Measurements from ENCODE around the gene STK38. TPM values are rescaled to one million over a fixed set of nuclear protein-coding genes. Genes with fewer than 3 reads are reported as not detected.

Gene STK38
- total and polyA plus RNA-seq, 2 of the 8 experiments (the other 6 are each of a cell fraction or from before 2014, with no cell fraction given): 8.1 to 19.8 TPM

DNA sequence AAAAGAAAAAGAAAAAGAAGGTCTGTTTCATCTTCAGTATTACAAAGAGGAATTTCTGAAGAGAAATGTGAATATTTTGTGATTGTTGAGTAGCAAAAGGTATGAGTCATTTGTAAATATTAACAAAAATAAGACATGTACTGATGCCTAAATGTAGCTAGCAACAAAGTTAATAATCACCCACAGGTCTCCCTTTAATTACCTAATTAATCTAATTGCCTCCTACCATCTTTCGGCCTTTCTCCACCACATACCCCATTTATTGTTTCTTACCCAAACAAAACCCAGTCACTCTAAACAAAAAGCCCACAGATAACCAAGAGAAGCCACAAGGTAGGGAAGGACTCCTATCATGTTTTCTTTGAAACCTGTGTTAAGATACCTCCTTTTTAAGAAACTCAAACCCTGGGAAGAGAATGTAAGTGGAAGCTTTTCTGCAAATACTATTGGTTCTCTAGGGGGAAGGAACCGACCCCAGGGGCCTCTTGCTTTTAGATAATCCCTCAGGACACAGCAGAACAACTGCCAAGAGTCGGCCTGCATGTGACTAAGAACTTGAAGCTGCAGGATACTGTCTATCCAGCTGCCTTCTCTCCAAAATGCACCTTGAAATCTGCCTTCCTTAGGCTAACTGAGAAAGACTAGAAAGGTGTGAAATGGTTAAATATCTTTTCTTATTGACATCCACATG lies 16.1 kb upstream of the STK38 start:
- Histone ChIP-seq H3K9me3 (ENCODE audit: insufficient read depth in 2 of 2, low read depth in 1 of 2, low read length in 1 of 2) (no peaks in the 10 kb centered on the region), H3K27ac (ENCODE audit: low read depth, low read length) (no peak overlapping the region), H3K4me2 (ENCODE audit: insufficient read depth in 1 of 2, low read depth in 2 of 2, low read length in 2 of 2) (no peak overlapping the region), H2BK12ac (ENCODE audit: low read depth, low read length) (no peak overlapping the region), H2AFZ (ENCODE audit: low read length) (no peak overlapping the region), H3K23me2 (ENCODE audit: low read depth, low read length) (no peaks in the 10 kb centered on the region), H3K27me3 (replicated peaks in 1 of 4; ENCODE audit: control insufficient read depth in 3 of 4, extremely low read depth in 1 of 4, insufficient read depth in 3 of 4, low read length in 3 of 4) (no peaks in the 10 kb centered on the region), H2AK5ac (ENCODE audit: low read depth, low read length) (no peak overlapping the region), H4K8ac (ENCODE audit: extremely low read depth, insufficient read depth, low read length) (no peak overlapping the region), H3K56ac (replicated peaks; ENCODE audit: insufficient read length, low read depth, low read length) (no peak overlapping the region), H3K18ac (ENCODE audit: extremely low read depth, low read length) (no peak overlapping the region), H3K14ac (ENCODE audit: insufficient read length) (no peak overlapping the region), H2BK120ac (replicated peaks; ENCODE audit: low read depth, low read length) (no peak overlapping the region), H2BK5ac (ENCODE audit: low read depth, low read length) (no peak overlapping the region), H2BK20ac (ENCODE audit: low read length) (no peak overlapping the region), H2BK15ac (ENCODE audit: low read length) (no peak overlapping the region), H4K91ac (replicated peaks; ENCODE audit: insufficient read length, low read length) (no peak overlapping the region), H3K4me1 (replicated peaks in 1 of 4; ENCODE audit: control insufficient read depth in 3 of 4, insufficient read depth in 4 of 4, low read length in 3 of 4) (peaks cover 0 to 3% (median 0%) of the 10 kb centered on the region in 4 experiments; a peak in 1 of 7 replicates), H4K5ac (ENCODE audit: insufficient read length, low read depth, low read length) (no peak overlapping the region), H3K23ac (ENCODE audit: insufficient read length) (no peak overlapping the region), H3K79me2 (ENCODE audit: control insufficient read depth in 1 of 2, insufficient read depth in 2 of 2, low read length in 2 of 2) (no peaks in the 10 kb centered on the region), H3K36me3 (ENCODE audit: control insufficient read depth in 2 of 4, insufficient read depth in 4 of 4, low read length in 3 of 4) (no peaks in the 10 kb centered on the region), H3K4me3 (ENCODE audit: extremely low read depth in 1 of 4, insufficient read depth in 2 of 4, low read depth in 3 of 4, low read length in 4 of 4) (no peak overlapping the region), H3K4ac (replicated peaks; ENCODE audit: insufficient read length, low read depth, low read length) (no peak overlapping the region), H3K79me1 (ENCODE audit: low read depth, low read length) (no peaks in the 10 kb centered on the region), H3K9ac (replicated peaks in 1 of 4; ENCODE audit: extremely low read depth in 1 of 4, low read depth in 3 of 4, low read length in 3 of 4) (no peak overlapping the region), H4K20me1 (replicated peaks in 1 of 2; ENCODE audit: control insufficient read depth in 1 of 2, insufficient read depth in 2 of 2, low read length in 2 of 2) (no peaks in the 10 kb centered on the region)
- DNase-seq (ENCODE audit: low read depth in 1 of 2, low spot score in 2 of 2): no peak
- CTCF ChIA-PET (ENCODE audit: partially characterized antibody): interaction anchor here (1.0 to 1.5 kb wide), 3 partner anchors 8 to 16 kb away, joined by 3 to 6 read pairs (median 3); no protein-coding TSS in a partner anchor
- FAIRE-seq: no peak
- WGBS, 2 experiments (ENCODE audit: extremely low coverage in 1 of 2, insufficient coverage in 1 of 2, insufficient read length in 1 of 2, insufficient replicate concordance in 2 of 2, low coverage in 1 of 2, low lambda C conversion rate in 2 of 2, missing lambda C conversion rate in 1 of 2): 85% methylated on average over 3 of the region's 3 CpGs; no CpG with 5 or more reads in 1 of the 2 experiments
- POLR2A ChIA-PET (ENCODE audit: partially characterized antibody): interaction anchor here (0.6 to 1.7 kb wide), 5 partner anchors 16 to 40 kb away, joined by 3 to 6 read pairs (median 3); partner anchors contain the start of gene SRSF3
- no peak for TF ChIP-seq EZH2 (IDR thresholded peaks at IDR 0.05; ENCODE audit: low read depth, low read length, severe bottlenecking)
- TF ChIP-seq, protein P1, sequence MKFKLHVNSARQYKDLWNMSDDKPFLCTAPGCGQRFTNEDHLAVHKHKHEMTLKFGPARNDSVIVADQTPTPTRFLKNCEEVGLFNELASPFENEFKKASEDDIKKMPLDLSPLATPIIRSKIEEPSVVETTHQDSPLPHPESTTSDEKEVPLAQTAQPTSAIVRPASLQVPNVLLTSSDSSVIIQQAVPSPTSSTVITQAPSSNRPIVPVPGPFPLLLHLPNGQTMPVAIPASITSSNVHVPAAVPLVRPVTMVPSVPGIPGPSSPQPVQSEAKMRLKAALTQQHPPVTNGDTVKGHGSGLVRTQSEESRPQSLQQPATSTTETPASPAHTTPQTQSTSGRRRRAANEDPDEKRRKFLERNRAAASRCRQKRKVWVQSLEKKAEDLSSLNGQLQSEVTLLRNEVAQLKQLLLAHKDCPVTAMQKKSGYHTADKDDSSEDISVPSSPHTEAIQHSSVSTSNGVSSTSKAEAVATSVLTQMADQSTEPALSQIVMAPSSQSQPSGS (IDR thresholded peaks at IDR 0.05; ENCODE audit: low read length): no peak
- no peak for TF ChIP-seq SP4 (IDR thresholded peaks at IDR 0.05; ENCODE audit: low read length)
- no peak for TF ChIP-seq NRF1 (IDR thresholded peaks at IDR 0.05; ENCODE audit: low read depth, low read length)
- TF ChIP-seq SUZ12 (IDR thresholded peaks at IDR 0.05; ENCODE audit: low read length): no peak

Measured in H1 (cell line).